ENCODE results near the gene RAB44. TPM values are rescaled to one million over a fixed set of nuclear protein-coding genes. Genes with fewer than 3 reads are reported as not detected.
A peak's percentile ranks its signal among the peaks of the same experiment; 100 is the strongest.

Gene RAB44
- polyA plus RNA-seq, 2 of the 4 experiments (the other 2 are of a cell fraction): 0.04 to 0.09 TPM

- FAIRE-seq: no peak
- CTCF ChIA-PET: interaction anchor here (0.6 to 5.4 kb wide), 34 partner anchors 8 to 398 kb away, joined by 3 to 56 read pairs (median 4); partner anchors contain the start of genes CDKN1A and RAB44
Observed at GRCh38 chr6:36724514-36725390, 27.1 kb downstream of the RAB44 start.

DNA sequence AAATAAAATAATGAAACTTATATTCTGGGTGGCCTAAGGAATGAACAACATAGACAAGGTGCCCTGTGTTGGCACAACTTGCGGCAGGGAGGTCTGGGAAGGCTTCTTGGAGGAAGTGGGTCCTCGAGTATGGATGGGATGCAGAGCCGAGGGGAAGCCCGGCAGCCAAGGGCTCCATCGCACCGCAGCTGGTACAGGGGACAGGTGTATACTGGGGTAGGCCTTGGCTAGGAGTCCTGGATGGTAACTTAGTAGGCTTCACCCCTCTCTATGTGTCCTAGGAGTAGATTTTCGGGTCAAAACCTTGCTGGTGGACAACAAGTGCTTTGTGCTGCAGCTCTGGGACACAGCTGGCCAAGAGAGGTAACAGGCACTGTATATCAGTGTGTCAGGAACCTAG lies 28.0 kb downstream of the RAB44 start:
- no peak for DNase-seq (ENCODE audit: low read depth in 1 of 2, low spot score in 1 of 2)
- WGBS (ENCODE audit: missing lambda C conversion rate): 70% methylated on average over 7 of the region's 7 CpGs
- Histone ChIP-seq H3K9me3 (no peaks in the 10 kb centered on the region), H3K4me1 (no peaks in the 10 kb centered on the region), H3K4me2 (no peak overlapping the region), H3K4me3 (no peak overlapping the region), H3K27ac (no peak overlapping the region)
- POLR2A ChIA-PET: no interaction called here
- CTCF ChIA-PET: interaction anchor here (1.1 to 5.4 kb wide), 7 partner anchors 8 to 110 kb away, joined by 3 to 56 read pairs (median 5); no protein-coding TSS in a partner anchor
- TF ChIP-seq, protein P1, sequence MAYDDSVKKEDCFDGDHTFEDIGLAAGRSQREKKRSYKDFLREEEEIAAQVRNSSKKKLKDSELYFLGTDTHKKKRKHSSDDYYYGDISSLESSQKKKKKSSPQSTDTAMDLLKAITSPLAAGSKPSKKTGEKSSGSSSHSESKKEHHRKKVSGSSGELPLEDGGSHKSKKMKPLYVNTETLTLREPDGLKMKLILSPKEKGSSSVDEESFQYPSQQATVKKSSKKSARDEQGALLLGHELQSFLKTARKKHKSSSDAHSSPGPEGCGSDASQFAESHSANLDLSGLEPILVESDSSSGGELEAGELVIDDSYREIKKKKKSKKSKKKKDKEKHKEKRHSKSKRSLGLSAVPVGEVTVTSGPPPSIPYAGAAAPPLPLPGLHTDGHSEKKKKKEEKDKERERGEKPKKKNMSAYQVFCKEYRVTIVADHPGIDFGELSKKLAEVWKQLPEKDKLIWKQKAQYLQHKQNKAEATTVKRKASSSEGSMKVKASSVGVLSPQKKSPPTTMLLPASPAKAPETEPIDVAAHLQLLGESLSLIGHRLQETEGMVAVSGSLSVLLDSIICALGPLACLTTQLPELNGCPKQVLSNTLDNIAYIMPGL (CRISPR knock-in tag; IDR thresholded peaks at IDR 0.05; ENCODE audit: borderline replicate concordance): no peak
- TF ChIP-seq TFCP2L1 (CRISPR knock-in tag; IDR thresholded peaks at IDR 0.05) (no peak), HOXB5 (CRISPR knock-in tag; IDR thresholded peaks at IDR 0.05) (no peak), RCOR1 (IDR thresholded peaks at IDR 0.05; ENCODE audit: low read depth, low read length) (no peak), MAZ (IDR thresholded peaks at IDR 0.05; ENCODE audit: borderline replicate concordance, low read depth, low read length) (no peak), FOXS1 (CRISPR knock-in tag; IDR thresholded peaks at IDR 0.05) (no peak), POLR2AphosphoS2 (conservative IDR thresholded peaks at IDR 0.05; ENCODE audit: low read length) (no peak), JUN (IDR thresholded peaks at IDR 0.05) (no peak)
- TF ChIP-seq, protein P2, sequence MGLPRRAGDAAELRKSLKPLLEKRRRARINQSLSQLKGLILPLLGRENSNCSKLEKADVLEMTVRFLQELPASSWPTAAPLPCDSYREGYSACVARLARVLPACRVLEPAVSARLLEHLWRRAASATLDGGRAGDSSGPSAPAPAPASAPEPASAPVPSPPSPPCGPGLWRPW (IDR thresholded peaks at IDR 0.05): no peak
- TF ChIP-seq, protein P3, sequence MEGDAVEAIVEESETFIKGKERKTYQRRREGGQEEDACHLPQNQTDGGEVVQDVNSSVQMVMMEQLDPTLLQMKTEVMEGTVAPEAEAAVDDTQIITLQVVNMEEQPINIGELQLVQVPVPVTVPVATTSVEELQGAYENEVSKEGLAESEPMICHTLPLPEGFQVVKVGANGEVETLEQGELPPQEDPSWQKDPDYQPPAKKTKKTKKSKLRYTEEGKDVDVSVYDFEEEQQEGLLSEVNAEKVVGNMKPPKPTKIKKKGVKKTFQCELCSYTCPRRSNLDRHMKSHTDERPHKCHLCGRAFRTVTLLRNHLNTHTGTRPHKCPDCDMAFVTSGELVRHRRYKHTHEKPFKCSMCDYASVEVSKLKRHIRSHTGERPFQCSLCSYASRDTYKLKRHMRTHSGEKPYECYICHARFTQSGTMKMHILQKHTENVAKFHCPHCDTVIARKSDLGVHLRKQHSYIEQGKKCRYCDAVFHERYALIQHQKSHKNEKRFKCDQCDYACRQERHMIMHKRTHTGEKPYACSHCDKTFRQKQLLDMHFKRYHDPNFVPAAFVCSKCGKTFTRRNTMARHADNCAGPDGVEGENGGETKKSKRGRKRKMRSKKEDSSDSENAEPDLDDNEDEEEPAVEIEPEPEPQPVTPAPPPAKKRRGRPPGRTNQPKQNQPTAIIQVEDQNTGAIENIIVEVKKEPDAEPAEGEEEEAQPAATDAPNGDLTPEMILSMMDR (IDR thresholded peaks at IDR 0.05): no peak
- FAIRE-seq: no peak
- no peak for ATAC-seq

More at GRCh38 chr6:36724514-36725390, 27.1 kb downstream of the RAB44 start:
- 44% methylated on average over 13 of the region's 13 CpGs for WGBS (ENCODE audit: missing lambda C conversion rate)
- TF ChIP-seq SMC3 (IDR thresholded peaks at IDR 0.05) (peak; percentile 76), KDM1A (IDR thresholded peaks at IDR 0.05; ENCODE audit: low read depth) (no peak), RAD21 (conservative IDR thresholded peaks at IDR 0.05 in 1 of 2, IDR thresholded peaks at IDR 0.05 in 1 of 2) (peak; percentile 76 to 82)
- TF ChIP-seq, protein P4, sequence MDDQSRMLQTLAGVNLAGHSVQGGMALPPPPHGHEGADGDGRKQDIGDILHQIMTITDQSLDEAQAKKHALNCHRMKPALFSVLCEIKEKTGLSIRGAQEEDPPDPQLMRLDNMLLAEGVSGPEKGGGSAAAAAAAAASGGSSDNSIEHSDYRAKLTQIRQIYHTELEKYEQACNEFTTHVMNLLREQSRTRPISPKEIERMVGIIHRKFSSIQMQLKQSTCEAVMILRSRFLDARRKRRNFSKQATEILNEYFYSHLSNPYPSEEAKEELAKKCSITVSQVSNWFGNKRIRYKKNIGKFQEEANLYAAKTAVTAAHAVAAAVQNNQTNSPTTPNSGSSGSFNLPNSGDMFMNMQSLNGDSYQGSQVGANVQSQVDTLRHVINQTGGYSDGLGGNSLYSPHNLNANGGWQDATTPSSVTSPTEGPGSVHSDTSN (IDR thresholded peaks at IDR 0.05): no peak
- TF ChIP-seq, protein P3 (IDR thresholded peaks at IDR 0.05): peak; percentile 68
- TF ChIP-seq, protein P5, sequence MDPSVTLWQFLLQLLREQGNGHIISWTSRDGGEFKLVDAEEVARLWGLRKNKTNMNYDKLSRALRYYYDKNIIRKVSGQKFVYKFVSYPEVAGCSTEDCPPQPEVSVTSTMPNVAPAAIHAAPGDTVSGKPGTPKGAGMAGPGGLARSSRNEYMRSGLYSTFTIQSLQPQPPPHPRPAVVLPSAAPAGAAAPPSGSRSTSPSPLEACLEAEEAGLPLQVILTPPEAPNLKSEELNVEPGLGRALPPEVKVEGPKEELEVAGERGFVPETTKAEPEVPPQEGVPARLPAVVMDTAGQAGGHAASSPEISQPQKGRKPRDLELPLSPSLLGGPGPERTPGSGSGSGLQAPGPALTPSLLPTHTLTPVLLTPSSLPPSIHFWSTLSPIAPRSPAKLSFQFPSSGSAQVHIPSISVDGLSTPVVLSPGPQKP (IDR thresholded peaks at IDR 0.05; ENCODE audit: low read depth, low read length): no peak
- no peaks in the 10 kb centered on the region for H3K9me3 ChIP-seq
- no peak overlapping the region for H3K4me2 ChIP-seq
- peak; percentile 70 to 72 for DNase-seq (ENCODE audit: low read depth in 1 of 2, low spot score in 1 of 2)
- no peak overlapping the region for H3K4me3 ChIP-seq
- peak; percentile 78 to 92 for ATAC-seq
- no peaks in the 10 kb centered on the region for H3K4me1 ChIP-seq
- no peak overlapping the region for H3K27ac ChIP-seq
- POLR2A ChIA-PET: interaction anchor here (0.6 kb wide), 1 partner anchor 171 kb away, joined by 3 read pairs; no protein-coding TSS in a partner anchor
